Smooth muscle cell (in vitro differentiated cells): ENCODE results near the gene SLCO2B1. TPM values are rescaled to one million over a fixed set of nuclear protein-coding genes. Genes with fewer than 3 reads are reported as not detected.

Experiments used
- DNase-seq: peaks from one replicate; lab custom pipeline; 2025; ENCODE audit not compliant: unreplicated experiment; lab: John Stamatoyannopoulos, UW
- H2AFZ ChIP-seq: fragments of 200-600 bp; sonication (generic); 2 replicates; pipeline ENCODE4 v1.6.0; 2016; ENCODE audit warnings: antibody characterized with exemption, low read depth, mild to moderate bottlenecking
- H3F3A ChIP-seq: fragments of 200-600 bp; sonication (generic); 2 replicates; pipeline ENCODE4 v1.6.0; 2017; ENCODE audit warnings: antibody characterized with exemption, low read depth
- H3K27ac ChIP-seq: fragments of 200-600 bp; sonication (generic); 2 replicates; pipeline ENCODE4 v1.5.1; 2016; ENCODE audit warnings: low read depth, mild to moderate bottlenecking
- H3K27me3 ChIP-seq: fragments of 200-600 bp; sonication (generic); 2 replicates; pipeline ENCODE4 v1.6.1; 2016; ENCODE audit warnings: low read depth, mild to moderate bottlenecking
- H3K36me3 ChIP-seq: fragments of 200-600 bp; sonication (generic); 2 replicates; pipeline ENCODE4 v1.5.1; 2016; ENCODE audit warnings: low read depth
- H3K4me1 ChIP-seq: fragments of 200-600 bp; sonication (generic); 2 replicates; pipeline ENCODE4 v1.5.1; 2016; ENCODE audit warnings: low read depth
- H3K4me2 ChIP-seq: fragments of 200-600 bp; sonication (generic); 2 replicates; pipeline ENCODE4 v1.6.0; 2016; ENCODE audit warnings: mild to moderate bottlenecking
- H3K4me3 ChIP-seq: fragments of 200-600 bp; sonication (generic); 2 replicates; pipeline ENCODE4 v1.5.1; 2016; ENCODE audit warnings: mild to moderate bottlenecking
- H3K79me2 ChIP-seq: fragments of 200-600 bp; sonication (generic); 2 replicates; pipeline ENCODE4 v1.6.0; 2016; ENCODE audit warnings: low read depth, mild to moderate bottlenecking
- H3K9ac ChIP-seq: fragments of 200-600 bp; sonication (generic); 2 replicates; pipeline ENCODE4 v1.6.0; 2016; ENCODE audit warnings: low read depth
- H3K9me3 ChIP-seq: fragments of 200-600 bp; sonication (generic); replicated peaks from 2 replicates; pipeline ENCODE4 v1.5.1; 2016; ENCODE audit warnings: low read depth
- H4K20me1 ChIP-seq: fragments of 200-600 bp; sonication (generic); 2 replicates; pipeline ENCODE4 v1.6.0; 2016; ENCODE audit warnings: low read depth
- WGBS: methylation state at CpG from one replicate; pipeline ENCODE4 v1.1.7; 2016; ENCODE audit warnings: low lambda C conversion rate; 5-methylcytosine and 5-hydroxymethylcytosine counted together
- polyA plus RNA-seq: library from polyadenylated mRNA; unstranded; fragments of >200 nt; fragmentation: Nextera tagmentation; extraction: Ambion mirVana; gene quantifications from 2 replicates; pipeline ENCODE4 v1.2.1, GENCODE V29; 2016
- total RNA-seq: library from RNA; depleted of rRNA; stranded (reverse); fragments of >200 nt; gene quantifications from 2 replicates; pipeline ENCODE4 v1.2.3, GENCODE V29; 2014
- TF ChIP-seq, protein P1 (sequence below): fragments of 200-600 bp; sonication (generic); IDR thresholded peaks from 2 replicates; pipeline ENCODE4 v1.5.1; 2017; ENCODE audit warnings: borderline replicate concordance, mild to moderate bottlenecking, antibody characterized with exemption; ENCODE audit not compliant: insufficient read depth, poor library complexity, severe bottlenecking

Gene SLCO2B1, protein sequence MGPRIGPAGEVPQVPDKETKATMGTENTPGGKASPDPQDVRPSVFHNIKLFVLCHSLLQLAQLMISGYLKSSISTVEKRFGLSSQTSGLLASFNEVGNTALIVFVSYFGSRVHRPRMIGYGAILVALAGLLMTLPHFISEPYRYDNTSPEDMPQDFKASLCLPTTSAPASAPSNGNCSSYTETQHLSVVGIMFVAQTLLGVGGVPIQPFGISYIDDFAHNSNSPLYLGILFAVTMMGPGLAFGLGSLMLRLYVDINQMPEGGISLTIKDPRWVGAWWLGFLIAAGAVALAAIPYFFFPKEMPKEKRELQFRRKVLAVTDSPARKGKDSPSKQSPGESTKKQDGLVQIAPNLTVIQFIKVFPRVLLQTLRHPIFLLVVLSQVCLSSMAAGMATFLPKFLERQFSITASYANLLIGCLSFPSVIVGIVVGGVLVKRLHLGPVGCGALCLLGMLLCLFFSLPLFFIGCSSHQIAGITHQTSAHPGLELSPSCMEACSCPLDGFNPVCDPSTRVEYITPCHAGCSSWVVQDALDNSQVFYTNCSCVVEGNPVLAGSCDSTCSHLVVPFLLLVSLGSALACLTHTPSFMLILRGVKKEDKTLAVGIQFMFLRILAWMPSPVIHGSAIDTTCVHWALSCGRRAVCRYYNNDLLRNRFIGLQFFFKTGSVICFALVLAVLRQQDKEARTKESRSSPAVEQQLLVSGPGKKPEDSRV
- total RNA-seq: 0.31 TPM in 1 of 2 replicates, not detected in the other
- polyA plus RNA-seq: 0.30 TPM in 1 of 2 replicates, not detected in the other

DNA sequence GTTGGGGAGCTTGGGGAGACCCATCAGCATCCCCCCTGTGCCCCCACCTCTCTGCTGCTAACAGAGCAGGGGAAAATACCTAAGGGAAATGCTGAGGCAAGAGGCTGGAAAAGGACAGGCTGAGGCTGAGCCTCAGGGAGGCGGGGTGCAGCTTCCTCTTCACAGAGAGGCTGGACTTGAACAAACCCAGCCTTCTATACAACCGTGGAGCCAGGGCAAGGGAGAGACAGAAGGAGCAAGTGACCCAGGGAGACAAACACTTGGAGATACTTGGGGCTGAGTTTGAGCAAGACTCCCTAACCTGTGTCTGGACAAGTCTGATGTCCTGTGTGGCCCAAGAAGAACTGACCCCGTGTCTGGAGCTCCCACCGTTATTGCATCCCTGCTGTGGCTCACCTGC lies at the start of gene SLCO2B1:
Gene SLCO2B1, plus strand, starts transcription at position 229 of the 400 bp plus-strand sequence. CDS start 275 bp downstream, outside the sequence.
- Histone ChIP-seq H3F3A (no peaks in the 10 kb centered on the region), H3K79me2 (no peaks in the 10 kb centered on the region), H3K4me2 (no peak within 1 kb of the TSS), H3K9ac (no peak within 1 kb of the TSS), H3K4me1 (no peaks in the 10 kb centered on the region), H4K20me1 (no peaks in the 10 kb centered on the region), H3K4me3 (peak within 1 kb of the TSS; percentile 20), H3K9me3 (no peaks in the 10 kb centered on the region), H3K27ac (no peak within 1 kb of the TSS), H2AFZ (no peak within 1 kb of the TSS), H3K27me3 (no peaks in the 10 kb centered on the region), H3K36me3 (no peaks in the 10 kb centered on the region)
- TF ChIP-seq, protein P1, sequence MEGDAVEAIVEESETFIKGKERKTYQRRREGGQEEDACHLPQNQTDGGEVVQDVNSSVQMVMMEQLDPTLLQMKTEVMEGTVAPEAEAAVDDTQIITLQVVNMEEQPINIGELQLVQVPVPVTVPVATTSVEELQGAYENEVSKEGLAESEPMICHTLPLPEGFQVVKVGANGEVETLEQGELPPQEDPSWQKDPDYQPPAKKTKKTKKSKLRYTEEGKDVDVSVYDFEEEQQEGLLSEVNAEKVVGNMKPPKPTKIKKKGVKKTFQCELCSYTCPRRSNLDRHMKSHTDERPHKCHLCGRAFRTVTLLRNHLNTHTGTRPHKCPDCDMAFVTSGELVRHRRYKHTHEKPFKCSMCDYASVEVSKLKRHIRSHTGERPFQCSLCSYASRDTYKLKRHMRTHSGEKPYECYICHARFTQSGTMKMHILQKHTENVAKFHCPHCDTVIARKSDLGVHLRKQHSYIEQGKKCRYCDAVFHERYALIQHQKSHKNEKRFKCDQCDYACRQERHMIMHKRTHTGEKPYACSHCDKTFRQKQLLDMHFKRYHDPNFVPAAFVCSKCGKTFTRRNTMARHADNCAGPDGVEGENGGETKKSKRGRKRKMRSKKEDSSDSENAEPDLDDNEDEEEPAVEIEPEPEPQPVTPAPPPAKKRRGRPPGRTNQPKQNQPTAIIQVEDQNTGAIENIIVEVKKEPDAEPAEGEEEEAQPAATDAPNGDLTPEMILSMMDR: no peak
- no peak for DNase-seq
- WGBS: 85% methylated on average over 4 of the region's 4 CpGs

DNA sequence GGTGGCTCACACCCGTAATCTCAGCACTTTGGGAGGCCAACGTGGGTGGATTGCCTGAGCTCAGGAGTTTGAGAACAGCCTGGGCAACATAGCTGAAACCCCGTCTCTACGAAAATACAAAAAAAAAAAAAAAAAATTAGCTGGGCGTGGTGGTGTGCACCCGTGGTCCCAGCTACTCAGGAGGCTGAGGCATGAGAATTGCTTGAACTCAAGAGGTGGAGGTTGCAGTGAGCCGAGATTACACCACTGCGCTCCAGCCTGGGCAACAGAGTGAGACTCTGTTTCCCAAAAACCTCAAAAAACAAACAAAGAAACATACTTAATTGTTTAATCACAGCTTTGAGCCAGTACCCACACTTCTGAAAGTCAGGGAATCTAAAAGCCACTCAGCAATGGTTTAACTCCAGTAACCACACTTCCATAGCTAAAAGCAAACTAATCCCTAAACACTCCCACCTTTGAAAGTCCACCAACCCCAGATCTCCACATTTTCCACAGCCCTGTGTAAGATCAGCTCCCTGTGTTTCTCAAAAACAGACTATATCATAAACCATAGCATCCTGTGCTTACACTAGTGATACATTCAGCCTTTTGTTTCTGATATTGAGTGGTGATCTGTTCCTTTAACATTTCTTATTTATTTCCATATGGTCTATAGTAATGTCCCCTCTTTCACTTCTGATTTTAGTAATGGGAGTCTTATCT lies 49.3 kb upstream of the SLCO2B1 start:
- no peak overlapping the region for H3K27ac ChIP-seq
- no peak overlapping the region for H3K4me3 ChIP-seq
- TF ChIP-seq, protein P1: no peak
- WGBS: 73% methylated on average over 8 of the region's 8 CpGs
- no peaks in the 10 kb centered on the region for H3F3A ChIP-seq
- H3K36me3 ChIP-seq: no peaks in the 10 kb centered on the region
- no peaks in the 10 kb centered on the region for H3K9me3 ChIP-seq
- H3K27me3 ChIP-seq: no peaks in the 10 kb centered on the region
- no peak overlapping the region for H3K9ac ChIP-seq
- H3K4me2 ChIP-seq: no peak overlapping the region
- H3K4me1 ChIP-seq: no peaks in the 10 kb centered on the region
- no peaks in the 10 kb centered on the region for H3K79me2 ChIP-seq
- DNase-seq: no peak
- no peak overlapping the region for H2AFZ ChIP-seq
- H4K20me1 ChIP-seq: no peaks in the 10 kb centered on the region

DNA sequence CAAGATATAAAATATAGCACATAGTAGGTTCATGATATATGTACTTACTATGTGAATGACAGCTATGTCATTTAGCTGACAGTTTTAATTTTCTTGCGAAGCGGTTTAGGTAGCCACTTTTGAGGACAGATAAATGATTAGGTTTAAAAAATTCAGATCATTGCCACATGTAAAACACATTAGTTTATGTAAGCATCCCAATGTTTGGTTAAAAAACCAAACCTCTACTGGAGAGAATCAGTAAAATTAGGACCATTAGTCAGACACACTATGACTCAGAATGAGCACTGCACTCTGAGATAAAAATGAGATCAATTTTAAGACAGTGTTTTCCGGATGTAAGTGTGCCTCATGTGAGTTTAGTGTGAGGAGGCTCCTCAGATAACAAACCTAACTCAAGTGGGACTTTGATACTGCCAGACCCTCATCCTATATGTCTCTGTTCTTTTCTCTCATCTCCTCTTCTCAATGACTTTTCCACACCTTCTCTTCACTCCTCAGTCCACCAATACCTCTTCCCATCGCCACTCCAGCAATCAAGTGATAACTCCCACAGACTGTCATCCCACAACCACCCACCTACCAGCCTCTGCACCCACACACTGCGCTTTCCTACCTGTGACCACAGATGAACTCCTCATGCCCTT lies 47.4 kb upstream of the SLCO2B1 start:
- Histone ChIP-seq H2AFZ (no peak overlapping the region), H3K9ac (no peak overlapping the region), H3K27ac (peak overlapping the region; percentile 63), H3K4me2 (peak overlapping the region; percentile 29), H3K4me1 (no peaks in the 10 kb centered on the region), H3K27me3 (no peaks in the 10 kb centered on the region), H3F3A (no peaks in the 10 kb centered on the region), H3K9me3 (no peaks in the 10 kb centered on the region), H3K36me3 (no peaks in the 10 kb centered on the region), H3K79me2 (no peaks in the 10 kb centered on the region), H4K20me1 (no peaks in the 10 kb centered on the region), H3K4me3 (no peak overlapping the region)
- TF ChIP-seq, protein P1: no peak
- 45% methylated on average over 5 of the region's 5 CpGs for WGBS
- no peak for DNase-seq
